Sigmoid colon (tissue), 7 donors: ENCODE data around the gene KCNQ5. TPM values are rescaled to one million over a fixed set of nuclear protein-coding genes. Genes with fewer than 3 reads are reported as not detected.

Experiments
- DNase-seq: peaks from one replicate; pipeline ENCODE4 v3.0.0-alpha.2; 2019
- H3K27ac ChIP-seq, 4 donors: fragments of 200-600 bp; sonication (generic); one replicate each; pipeline ENCODE4 v1.5.1; 2016 to 2019; ENCODE audit warnings: mild to moderate bottlenecking in 1 of 4
- H3K27me3 ChIP-seq, 3 donors: fragments of 200-600 bp; sonication (generic); one replicate each; pipeline ENCODE4 v1.5.1; 2019; ENCODE audit warnings: mild to moderate bottlenecking in 1 of 3
- H3K36me3 ChIP-seq, 4 donors: fragments of 200-600 bp; sonication (generic); one replicate each; pipeline ENCODE4 v1.5.1; 2016 to 2019
- H3K4me1 ChIP-seq, 4 donors: fragments of 200-600 bp; sonication (generic); one replicate each; pipeline ENCODE4 v1.5.1; 2017 to 2019
- H3K4me3 ChIP-seq, 4 donors: fragments of 200-600 bp; sonication (generic); one replicate each; pipeline ENCODE4 v1.5.1; 2017 to 2019; ENCODE audit warnings: mild to moderate bottlenecking in 2 of 4, moderate library complexity in 1 of 4
- H3K9me3 ChIP-seq, 4 donors: fragments of 200-600 bp in 3 of 4; sonication (generic) in 3 of 4; one replicate each; pipeline versions ENCODE4 v1.5.1 to v1.6.1; 2013 to 2019
- EP300 ChIP-seq, 4 donors: sonication (generic); formaldehyde crosslinking; IDR thresholded peaks; one replicate each; pipeline ENCODE4 v1.6.1; 2017; ENCODE audit warnings: antibody characterized with exemption in 4 of 4
- POLR2A ChIP-seq, 2 donors: fragments of 450-650 bp; IDR thresholded peaks; one replicate each; pipeline ENCODE4 v1.6.1; 2016; ENCODE audit warnings: antibody characterized with exemption in 2 of 2, mild to moderate bottlenecking in 2 of 2, moderate library complexity in 2 of 2
- POLR2AphosphoS5 ChIP-seq, 4 donors: sonication (generic); formaldehyde crosslinking; IDR thresholded peaks; one replicate each; pipeline ENCODE4 v1.6.1; 2017; ENCODE audit warnings: antibody characterized with exemption in 4 of 4
- WGBS, 2 donors: extraction: QIAGEN DNeasy Blood & Tissue Kit; methylation state at CpG; one replicate each; pipeline ENCODE4 v1.1.7; 2013; 5-methylcytosine and 5-hydroxymethylcytosine counted together
- intact Hi-C: fragments of 100-400 bp; cut with DNase I; formaldehyde crosslinking; loops from one replicate; pipeline ENCODE4 v1.15.1; 2023
- polyA plus RNA-seq, 3 donors: library from polyadenylated mRNA; stranded (reverse); fragments of 200-250 nt; gene quantifications; one replicate each; pipeline ENCODE4 v1.2.3, GENCODE V29; 2013
- total RNA-seq, 4 donors: library from RNA; depleted of rRNA; stranded (reverse); fragments of >200 nt; gene quantifications; one replicate each; pipeline ENCODE4 v1.1.0, GENCODE V29; 2016
- TF ChIP-seq, protein P1 (sequence below), 4 experiments: fragments of 450-650 bp in 3 of 4; fragments of 200-600 bp in 1 of 4; IDR thresholded peaks; one replicate each; pipeline ENCODE4 v1.5.1; 2016 to 2019; ENCODE audit warnings: antibody characterized with exemption in 4 of 4, mild to moderate bottlenecking in 3 of 4, moderate library complexity in 2 of 4
- donor health status: healthy with polysubstance abuse.
- donor health status: Bipolar disorder and iron deficiency.
- donor health status: healthy.

The KCNQ5 gene
- total and polyA plus RNA-seq, 7 donors, result 0.49 to 2.1 (median 1.1) TPM; not detected in 2

DNA sequence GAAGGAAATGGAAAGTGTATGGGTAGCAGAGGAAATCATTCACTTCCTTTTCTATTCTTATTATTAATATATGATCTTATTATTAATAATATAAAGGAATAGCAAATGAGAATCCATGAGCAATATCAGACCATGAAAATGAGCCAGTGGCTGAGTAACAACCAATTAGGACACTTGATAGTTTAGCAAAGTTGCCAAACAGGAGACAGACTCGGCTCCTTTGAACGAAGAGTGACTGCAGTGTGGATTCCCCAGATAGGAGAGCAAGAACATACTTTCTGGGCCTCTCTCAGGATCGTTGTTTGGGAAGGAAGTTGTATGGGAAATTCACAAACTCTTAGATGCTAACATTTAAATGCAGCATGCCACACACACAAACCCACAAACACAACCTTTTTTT is 381.4 kb downstream of the KCNQ5 start:
- TF ChIP-seq POLR2AphosphoS5 (IDR thresholded peaks at IDR 0.05) (no peak), EP300 (IDR thresholded peaks at IDR 0.05) (no peak), POLR2A (IDR thresholded peaks at IDR 0.05) (no peak)
- TF ChIP-seq, protein P1, sequence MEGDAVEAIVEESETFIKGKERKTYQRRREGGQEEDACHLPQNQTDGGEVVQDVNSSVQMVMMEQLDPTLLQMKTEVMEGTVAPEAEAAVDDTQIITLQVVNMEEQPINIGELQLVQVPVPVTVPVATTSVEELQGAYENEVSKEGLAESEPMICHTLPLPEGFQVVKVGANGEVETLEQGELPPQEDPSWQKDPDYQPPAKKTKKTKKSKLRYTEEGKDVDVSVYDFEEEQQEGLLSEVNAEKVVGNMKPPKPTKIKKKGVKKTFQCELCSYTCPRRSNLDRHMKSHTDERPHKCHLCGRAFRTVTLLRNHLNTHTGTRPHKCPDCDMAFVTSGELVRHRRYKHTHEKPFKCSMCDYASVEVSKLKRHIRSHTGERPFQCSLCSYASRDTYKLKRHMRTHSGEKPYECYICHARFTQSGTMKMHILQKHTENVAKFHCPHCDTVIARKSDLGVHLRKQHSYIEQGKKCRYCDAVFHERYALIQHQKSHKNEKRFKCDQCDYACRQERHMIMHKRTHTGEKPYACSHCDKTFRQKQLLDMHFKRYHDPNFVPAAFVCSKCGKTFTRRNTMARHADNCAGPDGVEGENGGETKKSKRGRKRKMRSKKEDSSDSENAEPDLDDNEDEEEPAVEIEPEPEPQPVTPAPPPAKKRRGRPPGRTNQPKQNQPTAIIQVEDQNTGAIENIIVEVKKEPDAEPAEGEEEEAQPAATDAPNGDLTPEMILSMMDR (IDR thresholded peaks at IDR 0.05), result no peak
- 67 to 74% methylated on average over 3 of the region's 3 CpGs for WGBS, 2 donors
- intact Hi-C loops, result no loop called here

DNA sequence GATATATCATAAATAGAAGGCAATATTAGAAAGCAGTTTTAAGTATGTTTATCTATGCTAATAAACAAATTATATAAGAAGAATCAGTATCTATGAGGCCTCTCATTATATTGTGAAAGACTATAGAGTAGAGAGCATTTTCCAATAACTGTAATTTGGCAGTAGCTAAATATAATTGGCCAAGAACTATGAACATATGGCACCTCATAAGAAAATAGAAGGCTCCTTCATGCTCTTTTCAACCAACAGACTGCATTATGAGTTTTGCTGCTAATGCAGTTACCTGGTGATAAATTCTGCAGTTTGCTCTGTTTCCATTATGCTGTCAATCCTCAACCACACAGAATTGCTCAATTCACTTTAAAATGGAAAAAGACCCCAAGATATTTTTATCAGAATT is 382.4 kb downstream of the KCNQ5 start:
- no peak overlapping the region for H3K4me3 ChIP-seq
- H3K27me3 ChIP-seq, result no peaks in the 10 kb centered on the region
- H3K9me3 ChIP-seq, result no peaks in the 10 kb centered on the region
- H3K36me3 ChIP-seq, result no peaks in the 10 kb centered on the region
- H3K4me1 ChIP-seq, result no peaks in the 10 kb centered on the region
- H3K27ac ChIP-seq, result no peak overlapping the region
- intact Hi-C loops, result no loop called here
- DNase-seq, result no peak
- TF ChIP-seq EP300 (IDR thresholded peaks at IDR 0.05) (no peak), POLR2A (IDR thresholded peaks at IDR 0.05) (no peak), POLR2AphosphoS5 (IDR thresholded peaks at IDR 0.05) (no peak)
- TF ChIP-seq, protein P1 (IDR thresholded peaks at IDR 0.05), result no peak

More for the DNA sequence above, 381.4 kb downstream of the KCNQ5 start:
- H3K27ac ChIP-seq, result no peak overlapping the region
- no peaks in the 10 kb centered on the region for H3K9me3 ChIP-seq
- no peaks in the 10 kb centered on the region for H3K27me3 ChIP-seq
- no peaks in the 10 kb centered on the region for H3K36me3 ChIP-seq
- H3K4me3 ChIP-seq, result no peak overlapping the region
- DNase-seq, result no peak
- H3K4me1 ChIP-seq, result no peaks in the 10 kb centered on the region

DNA sequence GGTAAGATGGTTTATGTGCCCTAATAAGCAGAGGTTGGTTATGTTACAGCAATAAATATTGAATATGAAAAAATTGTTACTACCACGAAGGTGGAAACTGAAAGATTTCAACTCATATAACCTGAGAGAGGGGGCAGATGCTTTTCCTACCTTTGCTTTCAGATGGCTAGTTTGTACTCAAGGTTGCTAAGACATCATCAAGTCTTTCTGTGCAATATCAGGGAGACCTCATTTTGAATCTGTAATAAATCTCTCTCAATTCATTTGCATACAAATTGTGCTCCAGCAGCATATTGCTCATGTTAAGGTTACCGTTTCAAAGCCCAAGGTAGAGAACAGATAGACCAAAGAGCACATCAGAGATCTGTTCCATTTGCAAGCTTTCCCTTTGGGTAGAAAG is 383.0 kb downstream of the KCNQ5 start:
- no peaks in the 10 kb centered on the region for H3K4me1 ChIP-seq
- WGBS, 2 donors, result 54 to 83% methylated on average over 2 of the region's 2 CpGs
- no peaks in the 10 kb centered on the region for H3K27me3 ChIP-seq
- intact Hi-C loops, result no loop called here
- no peak for DNase-seq
- H3K27ac ChIP-seq, result no peak overlapping the region
- no peak overlapping the region for H3K4me3 ChIP-seq
- no peaks in the 10 kb centered on the region for H3K9me3 ChIP-seq
- TF ChIP-seq, protein P1 (IDR thresholded peaks at IDR 0.05), result no peak
- TF ChIP-seq POLR2AphosphoS5 (IDR thresholded peaks at IDR 0.05) (no peak), POLR2A (IDR thresholded peaks at IDR 0.05) (no peak), EP300 (IDR thresholded peaks at IDR 0.05) (no peak)
- H3K36me3 ChIP-seq, result no peaks in the 10 kb centered on the region

DNA sequence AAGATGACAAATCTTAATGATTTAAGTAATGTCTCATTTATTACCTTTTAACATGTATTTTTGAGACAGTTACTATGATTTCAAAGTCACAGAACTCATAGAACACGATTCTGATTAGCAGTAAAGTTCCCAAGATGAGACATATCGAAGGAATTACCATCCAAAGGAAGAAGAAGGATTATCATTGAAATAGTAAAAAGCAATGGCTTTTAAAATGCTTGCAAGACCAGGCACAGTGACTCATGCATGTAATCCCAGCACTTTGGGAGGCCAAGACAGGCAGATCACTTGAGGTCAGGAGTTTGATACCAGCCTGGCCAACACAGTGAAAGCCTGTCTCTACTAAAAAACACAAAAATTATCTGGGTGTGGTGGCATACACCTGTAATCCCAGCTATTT is 384.3 kb downstream of the KCNQ5 start:
- no peak for DNase-seq
- no peaks in the 10 kb centered on the region for H3K9me3 ChIP-seq
- intact Hi-C loops, result no loop called here
- H3K27ac ChIP-seq, result no peak overlapping the region
- WGBS, 2 donors, result 25 to 77% methylated on average over 2 of the region's 2 CpGs
- H3K4me1 ChIP-seq, result no peaks in the 10 kb centered on the region
- no peaks in the 10 kb centered on the region for H3K27me3 ChIP-seq
- H3K36me3 ChIP-seq, result no peaks in the 10 kb centered on the region
- no peak overlapping the region for H3K4me3 ChIP-seq
- TF ChIP-seq, protein P1 (IDR thresholded peaks at IDR 0.05), result no peak
- no peak for TF ChIP-seq POLR2AphosphoS5 (IDR thresholded peaks at IDR 0.05)
- no peak for TF ChIP-seq POLR2A (IDR thresholded peaks at IDR 0.05)
- TF ChIP-seq EP300 (IDR thresholded peaks at IDR 0.05), result no peak

DNA sequence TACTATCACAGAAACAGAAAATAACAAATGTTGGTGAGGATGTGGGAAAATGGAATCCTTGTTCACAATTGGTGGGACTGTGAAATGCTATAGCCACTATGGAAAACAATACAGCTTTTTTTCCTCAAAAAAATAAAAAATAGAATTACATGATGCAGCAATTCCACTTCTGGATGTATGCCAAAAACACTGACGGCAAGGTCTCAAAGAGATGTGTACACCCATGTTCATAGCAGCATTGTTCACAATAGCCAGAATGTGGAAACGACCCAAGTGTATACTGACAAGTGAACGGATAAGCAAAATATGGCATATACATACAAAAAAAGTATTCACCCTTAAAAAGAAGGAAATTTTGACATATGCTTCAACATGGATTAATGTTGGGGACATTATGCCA is 390.1 kb downstream of the KCNQ5 start:
- intact Hi-C loops, result no loop called here
- Histone ChIP-seq H3K4me1 (peaks cover 0 to under 1% (median 0%) of the 10 kb centered on the region in 4 donors), H3K27me3 (no peaks in the 10 kb centered on the region), H3K9me3 (no peaks in the 10 kb centered on the region), H3K27ac (no peak overlapping the region), H3K36me3 (no peaks in the 10 kb centered on the region), H3K4me3 (no peak overlapping the region)
- WGBS, 2 donors, result 61 to 77% methylated on average over 3 of the region's 3 CpGs
- no peak for TF ChIP-seq POLR2A (IDR thresholded peaks at IDR 0.05)
- TF ChIP-seq, protein P1 (IDR thresholded peaks at IDR 0.05), result no peak
- TF ChIP-seq POLR2AphosphoS5 (IDR thresholded peaks at IDR 0.05), result no peak
- no peak for TF ChIP-seq EP300 (IDR thresholded peaks at IDR 0.05)
- DNase-seq, result no peak
